BJ (cell line): ENCODE data around the gene PHF19. TPM values are rescaled to one million over a fixed set of nuclear protein-coding genes. Genes with fewer than 3 reads are reported as not detected.

ENCODE experiments used
- CTCF ChIA-PET: fragments of 350-600 bp; formaldehyde crosslinking; extraction: SDS; loops from one replicate; lab custom pipeline; 2021; ENCODE audit warnings: antibody characterized with exemption, inconsistent platforms; lab: Yijun Ruan, JAX
- POLR2A ChIA-PET: fragments of 300-600 bp; sonication (Branson Sonifier 250); formaldehyde crosslinking; extraction: SDS; loops from one replicate; lab custom pipeline; 2021; ENCODE audit warnings: antibody characterized with exemption; lab: Charles Lee
- DNase-seq: peaks from one replicate; pipeline ENCODE4 v3.0.0-alpha.2; 2011; ENCODE audit warnings: low read depth
- H3K27me3 ChIP-seq: 2 replicates; pipeline ENCODE4 v1.6.0; 2011; ENCODE audit warnings: low read length; ENCODE audit not compliant: control insufficient read depth, insufficient read depth
- H3K36me3 ChIP-seq: 2 replicates; pipeline ENCODE4 v1.5.1; 2011; ENCODE audit warnings: low read length; ENCODE audit not compliant: control insufficient read depth, insufficient read depth
- H3K4me3 ChIP-seq: 2 replicates; pipeline ENCODE4 v1.5.1; 2011; ENCODE audit warnings: low read depth, mild to moderate bottlenecking, control low read depth, low read length
- polyA plus RNA-seq: library from polyadenylated mRNA; depleted of rRNA; stranded (reverse); fragments of >200 nt; gene quantifications from 2 replicates; pipeline ENCODE4 v1.2.3, GENCODE V29; 2011
- TF ChIP-seq, protein P1 (sequence below): IDR thresholded peaks from 2 replicates; pipeline ENCODE4 v1.5.1; 2011; ENCODE audit warnings: low read depth, mild to moderate bottlenecking, control low read depth, inconsistent platforms, low read length, moderate library complexity; ENCODE audit not compliant: insufficient read depth

Gene PHF19
- polyA plus RNA-seq, 1 experiment = 61.7 TPM

DNA sequence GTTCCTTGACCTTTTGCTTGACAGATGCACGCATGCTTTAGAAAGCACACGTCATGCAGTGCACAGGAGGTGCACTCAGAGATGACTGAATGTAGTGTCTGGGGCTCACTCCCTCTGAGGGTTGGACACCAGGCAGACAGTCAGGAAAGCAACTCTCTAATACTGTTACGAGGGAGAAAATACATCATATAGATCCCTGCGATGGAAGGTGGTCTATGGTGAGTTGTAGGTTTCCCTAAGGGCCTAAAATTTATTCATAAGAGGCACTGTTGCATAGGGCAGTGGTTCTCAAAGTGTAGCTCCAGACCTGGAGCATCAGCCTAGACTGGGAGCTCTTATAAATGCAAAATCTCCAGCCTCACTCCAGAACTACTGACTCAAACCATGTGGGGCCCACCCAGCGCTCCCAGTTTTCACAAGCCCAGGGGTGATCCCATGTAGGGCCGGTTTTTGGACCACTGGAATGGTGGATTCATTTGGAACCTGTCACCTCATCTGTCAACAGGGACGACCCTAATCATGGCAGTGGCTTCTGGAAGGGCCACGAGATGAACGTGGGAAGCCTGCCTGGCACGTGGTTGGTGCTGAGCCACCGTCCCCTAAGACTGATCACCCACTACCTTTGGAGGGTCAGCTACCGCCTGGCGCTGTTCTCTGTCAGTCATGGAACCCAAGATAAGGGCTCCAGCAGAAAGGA, 16.8 kb upstream of the PHF19 start:
- H3K4me3 ChIP-seq = no peak overlapping the region
- H3K27me3 ChIP-seq = peaks cover 18% of the 10 kb centered on the region
- POLR2A ChIA-PET = no interaction called here
- TF ChIP-seq, protein P1, sequence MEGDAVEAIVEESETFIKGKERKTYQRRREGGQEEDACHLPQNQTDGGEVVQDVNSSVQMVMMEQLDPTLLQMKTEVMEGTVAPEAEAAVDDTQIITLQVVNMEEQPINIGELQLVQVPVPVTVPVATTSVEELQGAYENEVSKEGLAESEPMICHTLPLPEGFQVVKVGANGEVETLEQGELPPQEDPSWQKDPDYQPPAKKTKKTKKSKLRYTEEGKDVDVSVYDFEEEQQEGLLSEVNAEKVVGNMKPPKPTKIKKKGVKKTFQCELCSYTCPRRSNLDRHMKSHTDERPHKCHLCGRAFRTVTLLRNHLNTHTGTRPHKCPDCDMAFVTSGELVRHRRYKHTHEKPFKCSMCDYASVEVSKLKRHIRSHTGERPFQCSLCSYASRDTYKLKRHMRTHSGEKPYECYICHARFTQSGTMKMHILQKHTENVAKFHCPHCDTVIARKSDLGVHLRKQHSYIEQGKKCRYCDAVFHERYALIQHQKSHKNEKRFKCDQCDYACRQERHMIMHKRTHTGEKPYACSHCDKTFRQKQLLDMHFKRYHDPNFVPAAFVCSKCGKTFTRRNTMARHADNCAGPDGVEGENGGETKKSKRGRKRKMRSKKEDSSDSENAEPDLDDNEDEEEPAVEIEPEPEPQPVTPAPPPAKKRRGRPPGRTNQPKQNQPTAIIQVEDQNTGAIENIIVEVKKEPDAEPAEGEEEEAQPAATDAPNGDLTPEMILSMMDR = no peak
- CTCF ChIA-PET = no interaction called here
- no peaks in the 10 kb centered on the region for H3K36me3 ChIP-seq
- DNase-seq = no peak

DNA sequence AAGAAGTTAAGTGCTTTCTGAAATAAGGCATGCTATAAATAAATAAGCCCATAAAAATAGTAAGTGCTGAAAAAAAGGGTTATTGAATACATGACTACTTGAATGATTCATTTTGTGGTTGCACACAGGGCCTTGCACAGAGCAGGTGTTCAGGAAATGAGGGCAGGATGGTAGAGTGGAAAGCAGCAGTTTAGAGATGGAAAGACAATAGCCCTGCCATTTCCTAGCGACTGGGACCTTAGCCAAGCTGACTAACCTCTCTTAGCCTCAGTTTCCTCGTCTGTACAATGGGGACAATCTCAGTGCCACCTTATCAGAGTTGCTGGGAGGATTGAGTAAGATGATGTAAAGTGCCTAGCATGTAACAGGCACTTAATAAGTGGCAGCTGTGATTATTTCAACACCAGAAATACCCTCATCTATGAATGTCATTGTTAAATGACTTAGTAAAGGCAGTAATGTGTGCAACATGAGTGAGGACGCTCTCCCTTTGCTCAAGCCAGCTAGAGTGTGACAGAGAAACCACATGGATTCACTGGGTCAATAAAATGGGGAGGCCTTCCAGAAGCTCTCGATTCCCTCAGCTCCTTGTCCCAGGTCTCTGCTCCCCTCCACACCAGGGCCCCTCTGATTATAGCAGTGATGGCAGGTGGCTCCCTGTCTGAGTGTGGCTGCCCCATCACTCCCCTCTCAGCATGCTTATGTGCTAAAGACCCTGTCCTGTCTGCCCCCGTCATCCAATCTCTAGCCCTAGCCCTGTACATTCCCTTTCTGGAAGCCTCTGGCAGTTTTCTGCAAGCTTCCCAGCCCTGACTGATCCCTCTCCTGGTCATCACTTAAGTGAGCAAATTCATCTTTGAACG, 16.0 kb upstream of the PHF19 start:
- no peak overlapping the region for H3K4me3 ChIP-seq
- ChIA-PET CTCF (no interaction called here), POLR2A (no interaction called here)
- H3K27me3 ChIP-seq = peaks cover 20% of the 10 kb centered on the region
- peak; percentile 56 for DNase-seq
- TF ChIP-seq, protein P1 = no peak
- H3K36me3 ChIP-seq = no peaks in the 10 kb centered on the region

DNA sequence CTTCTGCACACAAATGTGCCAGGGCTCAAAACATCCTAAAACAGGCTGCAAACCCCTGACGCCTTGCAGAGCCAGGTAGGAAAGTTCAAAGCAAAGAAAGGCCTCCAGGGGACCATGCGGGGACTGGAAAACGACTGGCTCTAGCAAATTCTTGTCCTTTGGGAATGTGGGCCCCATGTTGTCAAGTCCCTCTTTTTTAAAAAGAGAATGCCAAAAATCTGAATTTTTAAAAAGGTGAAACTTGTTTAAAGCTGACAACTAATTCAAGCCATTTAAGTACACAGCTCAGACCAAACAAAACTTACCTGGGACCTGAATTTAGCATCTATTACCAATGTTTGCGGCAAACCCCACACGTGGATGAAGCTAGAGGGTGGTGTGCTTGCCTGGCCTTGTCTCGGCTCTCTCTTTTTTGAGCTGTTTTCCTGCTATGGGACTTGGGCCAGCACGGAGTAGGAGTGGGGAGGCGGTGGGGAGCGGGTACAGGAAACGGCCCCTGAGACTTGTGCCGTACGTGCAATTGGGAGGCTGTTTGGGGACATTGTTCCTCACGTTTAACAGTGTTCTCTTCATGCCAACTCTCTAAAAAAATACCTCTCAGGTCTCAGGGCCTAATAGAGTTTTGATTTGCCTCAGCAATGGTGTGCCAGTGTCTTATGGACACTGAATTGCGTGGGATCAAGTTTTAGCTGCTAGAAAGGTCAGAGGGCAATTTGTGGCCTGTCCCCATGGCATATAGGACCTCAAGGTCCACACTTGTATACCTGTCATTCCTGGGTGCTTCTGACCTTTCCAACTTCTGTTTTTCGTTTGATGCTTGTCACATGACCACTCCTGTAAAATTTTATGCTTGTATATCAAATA, 15.1 kb upstream of the PHF19 start:
- Histone ChIP-seq H3K4me3 (no peak overlapping the region), H3K36me3 (no peaks in the 10 kb centered on the region), H3K27me3 (peaks cover 20% of the 10 kb centered on the region)
- TF ChIP-seq, protein P1 = no peak
- ChIA-PET POLR2A (no interaction called here), CTCF (interaction anchor here (0.7 kb wide), 1 partner anchor 9 kb away, joined by 3 read pairs; no protein-coding TSS in a partner anchor)
- DNase-seq = no peak

DNA sequence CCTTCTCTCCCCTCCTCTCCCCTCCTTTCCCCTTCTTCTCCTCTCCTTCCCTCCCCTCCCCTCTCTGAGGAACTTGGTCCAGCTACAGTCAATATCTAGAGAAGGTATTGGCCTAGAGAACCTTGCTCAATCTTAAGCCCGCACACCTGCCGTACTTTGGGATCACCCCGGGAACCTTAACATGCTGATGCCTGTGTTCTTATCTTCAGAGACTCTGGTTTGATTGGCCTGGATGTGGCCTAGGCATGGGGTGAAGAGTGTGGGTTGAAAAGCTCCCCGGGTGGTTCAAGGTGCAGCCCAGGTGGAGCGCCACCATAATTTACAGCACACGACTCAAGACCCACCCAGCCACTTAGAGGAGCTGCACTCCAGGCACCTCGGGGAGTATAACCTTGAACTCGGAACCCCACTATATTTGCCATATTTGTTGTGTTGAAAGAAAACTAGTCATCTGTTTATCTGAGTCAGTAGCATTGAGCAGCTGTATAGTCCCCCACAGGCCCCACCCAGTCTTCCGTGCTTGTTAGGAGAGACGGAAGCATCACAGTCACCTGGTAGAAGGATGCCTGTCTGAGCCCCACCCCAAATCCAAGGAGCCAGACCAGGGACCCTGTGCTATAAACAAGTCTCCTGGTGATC, 14.4 kb upstream of the PHF19 start:
- DNase-seq = no peak
- Histone ChIP-seq H3K27me3 (peaks cover 20% of the 10 kb centered on the region), H3K4me3 (no peak overlapping the region), H3K36me3 (no peaks in the 10 kb centered on the region)
- TF ChIP-seq, protein P1 = no peak
- ChIA-PET POLR2A (no interaction called here), CTCF (interaction anchor here (0.7 kb wide), 2 partner anchors 8 to 1940 kb away, joined by 3 to 4 read pairs; no protein-coding TSS in a partner anchor)
